Medulla oblongata (tissue), 1 donor: ENCODE measurements around the gene DARS2.
"Not testable (repeated sequence)": the region's sequence is repeated elsewhere in the genome, so short reads cannot be mapped to it uniquely, and the experiment has no call there.

Source experiments
- DNase-seq: peaks from one replicate; pipeline ENCODE4 v3.0.0-alpha.2; 2015; ENCODE audit errors: extremely low spot score

DARS2 gene

GRCh38 chr1:173824315-173825081 is at the start of gene DARS2, which contains the start of gene CENPL:
Gene DARS2 (plus strand): TSS chr1:173824673. CDS start chr1:173825230, 557 bp downstream.
Gene CENPL (minus strand): TSS chr1:173824883. CDS start chr1:173811299, 13,584 bp downstream.
- DNase-seq = peak; percentile 99

- no peak for DNase-seq
These were observed 48.8 kb upstream of the DARS2 start for GRCh38 chr1:173775578-173776226.

GRCh38 chr1:173779936-173780335 is 44.5 kb upstream of the DARS2 start:
- DNase-seq = no peak

GRCh38 chr1:173784997-173785396 is 39.5 kb upstream of the DARS2 start:
- DNase-seq = no peak

- no peak for DNase-seq
These were observed 34.6 kb upstream of the DARS2 start for GRCh38 chr1:173789841-173790240.

- DNase-seq = no peak
These were observed 26.4 kb upstream of the DARS2 start for GRCh38 chr1:173798078-173798477.

- DNase-seq = not testable (repeated sequence)
These were observed 24.5 kb upstream of the DARS2 start for GRCh38 chr1:173799995-173800394.

GRCh38 chr1:173802961-173803360 is 21.5 kb upstream of the DARS2 start:
- DNase-seq = no peak

- not testable (repeated sequence) for DNase-seq
These were observed 10.8 kb upstream of the DARS2 start for GRCh38 chr1:173813654-173814053.

GRCh38 chr1:173818459-173818858 is 6.0 kb upstream of the DARS2 start:
- DNase-seq = no peak

GRCh38 chr1:173821680-173822079 is 2.8 kb upstream of the DARS2 start:
- no peak for DNase-seq

- DNase-seq = no peak
These were observed 625 bp upstream of the DARS2 start for GRCh38 chr1:173823781-173824314.

- no peak for DNase-seq
These were observed 3.1 kb downstream of the DARS2 start for GRCh38 chr1:173827611-173828010.

GRCh38 chr1:173832748-173833147 is 8.3 kb downstream of the DARS2 start:
- DNase-seq = no peak

GRCh38 chr1:173852105-173852504 is 27.6 kb downstream of the DARS2 start:
- DNase-seq = no peak

GRCh38 chr1:173853074-173853473 is 28.6 kb downstream of the DARS2 start:
- no peak for DNase-seq

- DNase-seq = no peak
These were observed 31.5 kb downstream of the DARS2 start for GRCh38 chr1:173856014-173856413.

GRCh38 chr1:173856903-173857302 is 32.4 kb downstream of the DARS2 start:
- DNase-seq = no peak

GRCh38 chr1:173857363-173857917 is 33.0 kb downstream of the DARS2 start:
- no peak for DNase-seq

- not testable (repeated sequence) for DNase-seq
These were observed 35.1 kb downstream of the DARS2 start for GRCh38 chr1:173859547-173859946.

- no peak for DNase-seq
These were observed 35.6 kb downstream of the DARS2 start for GRCh38 chr1:173860065-173860464.

GRCh38 chr1:173861731-173862145 is 37.3 kb downstream of the DARS2 start:
- no peak for DNase-seq
